Caco-2 (cell line): Measurements from ENCODE around the gene CACNA1I. TPM values are rescaled to one million over a fixed set of nuclear protein-coding genes. Genes with fewer than 3 reads are reported as not detected.
A peak's percentile ranks its signal among the peaks of the same experiment; 100 is the strongest.

ENCODE experiments used
- BruUV-seq: library from RNA; stranded (reverse); fragments of 400-500 nt; replicated peaks from 2 replicates; lab custom pipeline; 2021; lab: Mats Ljungman, UMichigan
- CTCF ChIA-PET: fragments of 300-600 bp; sonication (Branson Sonifier 250); formaldehyde crosslinking; loops from one replicate; lab custom pipeline; 2022; ENCODE audit warnings: antibody characterized with exemption; lab: Charles Lee
- POLR2A ChIA-PET: fragments of 300-600 bp; sonication (Branson Sonifier 250); formaldehyde crosslinking; loops from one replicate; lab custom pipeline; 2022; ENCODE audit warnings: antibody characterized with exemption; lab: Charles Lee
- DNase-seq, 2 experiments: peaks; one replicate each; pipeline versions ENCODE4 v3.0.0 to v3.0.0-alpha.2; 2020 to 2022
- H3K27me3 ChIP-seq: replicated peaks from 2 replicates; pipeline ENCODE4 v1.6.0; 2011; ENCODE audit warnings: low read length; ENCODE audit not compliant: control insufficient read depth, insufficient read depth
- H3K36me3 ChIP-seq: 2 replicates; pipeline ENCODE4 v1.5.1; 2011; ENCODE audit warnings: low read length; ENCODE audit not compliant: control insufficient read depth, insufficient read depth
- H3K4me1 ChIP-seq: fragments of 250-450 bp; sonication (Bioruptor Pico); 2 replicates; pipeline ENCODE4 v1.5.1; 2020; ENCODE audit warnings: mild to moderate bottlenecking
- H3K4me3 ChIP-seq: 2 replicates; pipeline ENCODE4 v1.5.1; 2011; ENCODE audit warnings: low read depth, mild to moderate bottlenecking, control low read depth, low read length
- H3K9me3 ChIP-seq: fragments of 250-450 bp; sonication (Bioruptor Pico); 2 replicates; pipeline ENCODE4 v1.5.1; 2020; ENCODE audit warnings: mild to moderate bottlenecking, moderate library complexity
- H3K27ac Mint-ChIP-seq: one replicate; pipeline ENCODE4 v1.8.0; 2022; ENCODE audit warnings: mixed read lengths; ENCODE audit not compliant: unreplicated experiment
- H3K27me3 Mint-ChIP-seq: one replicate; pipeline ENCODE4 v1.8.0; 2022; ENCODE audit warnings: mixed read lengths; ENCODE audit not compliant: insufficient read depth, unreplicated experiment
- H3K36me3 Mint-ChIP-seq: one replicate; pipeline ENCODE4 v1.8.0; 2022; ENCODE audit warnings: mild to moderate bottlenecking, mixed read lengths; ENCODE audit not compliant: insufficient read depth, unreplicated experiment
- H3K4me1 Mint-ChIP-seq: one replicate; pipeline ENCODE4 v1.8.0; 2022; ENCODE audit warnings: low read depth, mixed read lengths; ENCODE audit not compliant: unreplicated experiment
- H3K4me3 Mint-ChIP-seq: one replicate; pipeline ENCODE4 v1.8.0; 2022; ENCODE audit warnings: mild to moderate bottlenecking, moderate library complexity, mixed read lengths; ENCODE audit not compliant: unreplicated experiment
- H3K9me3 Mint-ChIP-seq: one replicate; pipeline ENCODE4 v1.8.0; 2022; ENCODE audit warnings: mixed read lengths; ENCODE audit not compliant: unreplicated experiment
- intact Hi-C: fragments of 100-400 bp; cut with micrococcal nuclease; formaldehyde crosslinking; loops from one replicate; pipeline ENCODE4 v1.10.0; 2022; ENCODE audit not compliant: unreplicated experiment
- total RNA-seq: library from RNA; stranded (reverse); gene quantifications from 2 replicates; pipeline ENCODE4 v1.2.3, GENCODE V29; 2022
- TF ChIP-seq, protein P1 (sequence below), 2 experiments: fragments of 200-600 bp in 1 of 2; IDR thresholded peaks; 1 replicate in 1 of 2; 2 replicates in 1 of 2; pipeline versions ENCODE4 v1.5.1 to v1.8.0; 2011 to 2022; ENCODE audit warnings: antibody characterized with exemption in 1 of 2, control low read depth in 1 of 2, inconsistent platforms in 1 of 2, low read depth in 1 of 2, low read length in 1 of 2, mild to moderate bottlenecking in 1 of 2, moderate library complexity in 1 of 2; ENCODE audit not compliant: insufficient read depth in 1 of 2, severe bottlenecking in 1 of 2, unreplicated experiment in 1 of 2

The CACNA1I gene
- total RNA-seq, 1 experiment from 2014 or later = not detected

DNA sequence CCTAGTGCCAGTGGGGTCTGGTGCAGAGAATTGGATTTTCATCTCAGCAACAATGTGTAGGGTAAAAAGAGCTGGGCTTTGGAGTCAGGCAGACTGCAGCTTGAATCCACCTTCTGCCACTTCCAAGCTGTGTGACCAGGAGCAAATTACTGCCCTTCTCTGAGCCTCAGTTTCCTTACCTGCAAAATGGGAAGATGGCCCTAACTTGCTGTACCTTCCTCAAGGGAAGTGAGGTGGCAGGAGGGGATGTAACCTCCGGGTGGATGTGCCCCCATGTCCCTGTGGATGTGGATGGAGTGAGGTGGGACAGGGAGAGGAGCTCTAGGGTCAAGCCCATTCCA, 90.9 kb downstream of the CACNA1I start:
- ChIA-PET CTCF (no interaction called here), POLR2A (no interaction called here)
- Mint-ChIP-seq H3K36me3 (no peaks in the 10 kb centered on the region), H3K27ac (no peak overlapping the region), H3K4me3 (no peak overlapping the region), H3K9me3 (no peaks in the 10 kb centered on the region), H3K27me3 (peaks cover 6% of the 10 kb centered on the region), H3K4me1 (no peaks in the 10 kb centered on the region)
- no peak for DNase-seq
- peaks cover 7% of the 10 kb centered on the region; the same call in 1 of the 2 replicates for H3K4me1 ChIP-seq
- no peak overlapping the region for H3K4me3 ChIP-seq
- H3K36me3 ChIP-seq = no peaks in the 10 kb centered on the region
- peaks cover 1% of the 10 kb centered on the region; the same call in 1 of the 2 replicates for H3K27me3 ChIP-seq
- H3K9me3 ChIP-seq = no peaks in the 10 kb centered on the region
- BruUV-seq = no TSS peak
- intact Hi-C loops = no loop called here
- TF ChIP-seq, protein P1, sequence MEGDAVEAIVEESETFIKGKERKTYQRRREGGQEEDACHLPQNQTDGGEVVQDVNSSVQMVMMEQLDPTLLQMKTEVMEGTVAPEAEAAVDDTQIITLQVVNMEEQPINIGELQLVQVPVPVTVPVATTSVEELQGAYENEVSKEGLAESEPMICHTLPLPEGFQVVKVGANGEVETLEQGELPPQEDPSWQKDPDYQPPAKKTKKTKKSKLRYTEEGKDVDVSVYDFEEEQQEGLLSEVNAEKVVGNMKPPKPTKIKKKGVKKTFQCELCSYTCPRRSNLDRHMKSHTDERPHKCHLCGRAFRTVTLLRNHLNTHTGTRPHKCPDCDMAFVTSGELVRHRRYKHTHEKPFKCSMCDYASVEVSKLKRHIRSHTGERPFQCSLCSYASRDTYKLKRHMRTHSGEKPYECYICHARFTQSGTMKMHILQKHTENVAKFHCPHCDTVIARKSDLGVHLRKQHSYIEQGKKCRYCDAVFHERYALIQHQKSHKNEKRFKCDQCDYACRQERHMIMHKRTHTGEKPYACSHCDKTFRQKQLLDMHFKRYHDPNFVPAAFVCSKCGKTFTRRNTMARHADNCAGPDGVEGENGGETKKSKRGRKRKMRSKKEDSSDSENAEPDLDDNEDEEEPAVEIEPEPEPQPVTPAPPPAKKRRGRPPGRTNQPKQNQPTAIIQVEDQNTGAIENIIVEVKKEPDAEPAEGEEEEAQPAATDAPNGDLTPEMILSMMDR (IDR thresholded peaks at IDR 0.05; ENCODE audit: insufficient read depth in 1 of 2, low read depth in 1 of 2, low read length in 1 of 2, severe bottlenecking in 1 of 2, unreplicated experiment in 1 of 2) = no peak

DNA sequence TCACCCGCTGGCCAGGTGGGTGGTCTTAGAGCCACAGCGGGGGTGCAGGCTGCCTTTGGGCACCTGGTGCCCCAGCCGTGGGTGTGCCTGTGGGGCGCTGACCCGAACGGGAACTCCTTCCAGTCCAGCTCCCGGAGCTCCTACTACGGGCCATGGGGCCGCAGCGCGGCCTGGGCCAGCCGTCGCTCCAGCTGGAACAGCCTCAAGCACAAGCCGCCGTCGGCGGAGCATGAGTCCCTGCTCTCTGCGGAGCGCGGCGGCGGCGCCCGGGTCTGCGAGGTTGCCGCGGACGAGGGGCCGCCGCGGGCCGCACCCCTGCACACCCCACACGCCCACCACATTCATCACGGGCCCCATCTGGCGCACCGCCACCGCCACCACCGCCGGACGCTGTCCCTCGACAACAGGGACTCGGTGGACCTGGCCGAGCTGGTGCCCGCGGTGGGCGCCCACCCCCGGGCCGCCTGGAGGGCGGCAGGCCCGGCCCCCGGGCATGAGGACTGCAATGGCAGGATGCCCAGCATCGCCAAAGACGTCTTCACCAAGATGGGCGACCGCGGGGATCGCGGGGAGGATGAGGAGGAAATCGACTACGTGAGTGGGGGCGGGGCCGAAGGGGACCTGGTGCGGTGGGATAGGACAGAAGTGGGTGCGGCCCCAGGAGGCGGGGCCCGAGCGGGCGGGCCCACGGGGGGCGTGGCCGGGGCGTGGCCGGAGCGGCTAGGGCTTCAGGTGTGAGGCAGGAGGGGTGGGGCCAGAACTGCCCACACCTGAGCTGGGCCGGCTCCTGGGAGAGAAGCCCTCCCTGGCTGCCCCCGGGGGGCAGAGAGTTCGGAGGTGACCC, 91.5 kb downstream of the CACNA1I start:
- peaks cover 6% of the 10 kb centered on the region for H3K27me3 Mint-ChIP-seq
- H3K4me3 Mint-ChIP-seq = peak overlapping the region; percentile 54
- CTCF ChIA-PET = no interaction called here
- intact Hi-C loops = no loop called here
- no peak overlapping the region; the same call in 1 of the 2 replicates for H3K4me3 ChIP-seq
- H3K36me3 Mint-ChIP-seq = no peaks in the 10 kb centered on the region
- TF ChIP-seq, protein P1 (IDR thresholded peaks at IDR 0.05; ENCODE audit: insufficient read depth in 1 of 2, low read depth in 1 of 2, low read length in 1 of 2, severe bottlenecking in 1 of 2, unreplicated experiment in 1 of 2) = no peak
- H3K27me3 ChIP-seq = peaks cover 1% of the 10 kb centered on the region; the same call in 1 of the 2 replicates
- no TSS peak for BruUV-seq
- peak; percentile 62 to 72 for DNase-seq
- H3K36me3 ChIP-seq = no peaks in the 10 kb centered on the region
- H3K4me1 ChIP-seq = peaks cover 7% of the 10 kb centered on the region; the same call in 1 of the 2 replicates
- H3K9me3 ChIP-seq = no peaks in the 10 kb centered on the region
- H3K4me1 Mint-ChIP-seq = no peaks in the 10 kb centered on the region
- POLR2A ChIA-PET = no interaction called here
- no peak overlapping the region for H3K27ac Mint-ChIP-seq
- no peaks in the 10 kb centered on the region for H3K9me3 Mint-ChIP-seq

DNA sequence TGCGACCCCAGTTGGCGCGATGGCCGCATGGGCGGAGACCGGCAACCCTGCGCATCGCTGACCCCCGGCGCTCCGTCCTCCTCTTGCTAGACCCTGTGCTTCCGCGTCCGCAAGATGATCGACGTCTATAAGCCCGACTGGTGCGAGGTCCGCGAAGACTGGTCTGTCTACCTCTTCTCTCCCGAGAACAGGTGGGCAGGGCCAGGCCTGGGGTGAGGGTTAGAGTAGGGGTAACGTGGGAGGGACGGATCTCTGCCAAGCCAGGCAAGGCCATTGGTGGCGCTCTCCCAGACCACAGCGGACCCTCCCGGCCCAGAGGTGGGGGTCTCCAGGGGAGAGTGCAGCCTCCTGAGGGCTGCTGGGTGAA, 92.1 kb downstream of the CACNA1I start:
- H3K27me3 ChIP-seq = peaks cover 1% of the 10 kb centered on the region; the same call in 1 of the 2 replicates

More for the DNA sequence above, 92.1 kb downstream of the CACNA1I start:
- CTCF ChIA-PET = no interaction called here
- POLR2A ChIA-PET = no interaction called here
- Histone ChIP-seq H3K9me3 (no peaks in the 10 kb centered on the region), H3K4me3 (no peak overlapping the region; the same call in 1 of the 2 replicates), H3K36me3 (no peaks in the 10 kb centered on the region), H3K4me1 (peaks cover 7% of the 10 kb centered on the region; the same call in 1 of the 2 replicates)
- no peak for DNase-seq
- Mint-ChIP-seq H3K27me3 (peaks cover 6% of the 10 kb centered on the region), H3K4me1 (no peaks in the 10 kb centered on the region), H3K4me3 (peak overlapping the region; percentile 54), H3K9me3 (no peaks in the 10 kb centered on the region), H3K27ac (no peak overlapping the region), H3K36me3 (no peaks in the 10 kb centered on the region)
- intact Hi-C loops = no loop called here
- no TSS peak for BruUV-seq
- TF ChIP-seq, protein P1 (IDR thresholded peaks at IDR 0.05; ENCODE audit: insufficient read depth in 1 of 2, low read depth in 1 of 2, low read length in 1 of 2, severe bottlenecking in 1 of 2, unreplicated experiment in 1 of 2) = no peak
